Measurements from ENCODE around the gene PLCB1.

DNA sequence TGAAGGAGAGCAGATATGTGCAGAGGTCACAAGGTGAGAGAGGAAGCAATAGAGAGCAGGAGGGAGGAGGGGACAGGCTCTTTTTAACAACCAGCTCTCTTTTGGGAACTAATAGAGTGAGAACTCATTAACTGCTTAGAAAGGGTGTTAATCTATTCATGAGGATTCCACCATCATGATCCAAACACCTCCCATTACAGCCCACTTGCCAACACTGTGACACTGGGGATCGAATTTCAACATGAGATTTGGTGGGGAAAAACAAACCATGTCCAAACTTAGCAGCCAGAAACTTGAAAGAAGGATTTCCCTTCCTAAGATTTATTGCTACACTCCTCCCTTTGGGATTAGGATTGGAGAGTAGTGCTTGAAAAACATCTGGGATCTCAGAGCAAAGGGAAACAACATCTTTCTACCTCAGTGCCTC, 801.3 kb downstream of the PLCB1 start:
- TF ChIP-seq, protein P1, sequence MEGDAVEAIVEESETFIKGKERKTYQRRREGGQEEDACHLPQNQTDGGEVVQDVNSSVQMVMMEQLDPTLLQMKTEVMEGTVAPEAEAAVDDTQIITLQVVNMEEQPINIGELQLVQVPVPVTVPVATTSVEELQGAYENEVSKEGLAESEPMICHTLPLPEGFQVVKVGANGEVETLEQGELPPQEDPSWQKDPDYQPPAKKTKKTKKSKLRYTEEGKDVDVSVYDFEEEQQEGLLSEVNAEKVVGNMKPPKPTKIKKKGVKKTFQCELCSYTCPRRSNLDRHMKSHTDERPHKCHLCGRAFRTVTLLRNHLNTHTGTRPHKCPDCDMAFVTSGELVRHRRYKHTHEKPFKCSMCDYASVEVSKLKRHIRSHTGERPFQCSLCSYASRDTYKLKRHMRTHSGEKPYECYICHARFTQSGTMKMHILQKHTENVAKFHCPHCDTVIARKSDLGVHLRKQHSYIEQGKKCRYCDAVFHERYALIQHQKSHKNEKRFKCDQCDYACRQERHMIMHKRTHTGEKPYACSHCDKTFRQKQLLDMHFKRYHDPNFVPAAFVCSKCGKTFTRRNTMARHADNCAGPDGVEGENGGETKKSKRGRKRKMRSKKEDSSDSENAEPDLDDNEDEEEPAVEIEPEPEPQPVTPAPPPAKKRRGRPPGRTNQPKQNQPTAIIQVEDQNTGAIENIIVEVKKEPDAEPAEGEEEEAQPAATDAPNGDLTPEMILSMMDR (IDR thresholded peaks at IDR 0.05): no peak
- TF ChIP-seq POLR2A (IDR thresholded peaks at IDR 0.05) (no peak), POLR2AphosphoS5 (IDR thresholded peaks at IDR 0.05) (peak in 2 of 3 donors; percentile 11 to 76)

Measured in breast epithelium (tissue), 3 donors.